ENCODE data around the gene PIK3CB. TPM values are rescaled to one million over a fixed set of nuclear protein-coding genes. Genes with fewer than 3 reads are reported as not detected.
A peak's percentile ranks its signal among the peaks of the same experiment; 100 is the strongest.

PIK3CB gene
- polyA plus RNA-seq, 3 donors = 14.1 to 33.6 (median 20.4) TPM

GRCh38 chr3:138692152-138692551 is 142.6 kb downstream of the PIK3CB start:
- intact Hi-C loops (cut with micrococcal nuclease) = loop anchor here in 1 of 2 donors (10.0 kb wide), 1 partner anchor 97 kb away; the partner anchor contains the start of gene CEP70
- no peak overlapping the region for H2AFZ ChIP-seq (ENCODE audit: insufficient read depth, low read depth, low read length, poor library complexity, severe bottlenecking)
- Mint-ChIP-seq H3K4me1 (peaks cover 9% of the 10 kb centered on the region), H3K9me3 (no peaks in the 10 kb centered on the region), H3K27me3 (ENCODE audit: low read depth in 3 of 3) (no peaks in the 10 kb centered on the region), H3K4me3 (no peak overlapping the region), H3K27ac (no peak overlapping the region), H3K36me3 (peaks cover 57 to 67% of the 10 kb centered on the region in 2 donors)
- no peak overlapping the region for H3K9ac ChIP-seq (ENCODE audit: insufficient read depth, low read length, poor library complexity, severe bottlenecking)
- 0% methylated on average over 2 of the region's 3 CpGs for WGBS (ENCODE audit: insufficient coverage)
- H3K27ac ChIP-seq (ENCODE audit: low read depth in 1 of 2, low read length in 2 of 2) = no peak overlapping the region
- no peak overlapping the region for H3K4me2 ChIP-seq (replicated peaks; ENCODE audit: extremely low read depth, low read length, poor library complexity, severe bottlenecking)
- H3K36me3 ChIP-seq (replicated peaks in 1 of 2; ENCODE audit: control insufficient read depth in 1 of 2, insufficient read depth in 2 of 2, low read length in 2 of 2) = peaks cover 37 to 88% of the 10 kb centered on the region in 2 donors
- no peaks in the 10 kb centered on the region for H3K9me3 ChIP-seq (replicated peaks in 1 of 2; ENCODE audit: control insufficient read depth in 1 of 2, insufficient read depth in 1 of 2, low read length in 2 of 2)
- H3K4me3 ChIP-seq (replicated peaks in 1 of 3; ENCODE audit: low read depth in 2 of 3, low read length in 3 of 3) = no peak overlapping the region
- DNase-seq = no peak
- H3K79me2 ChIP-seq (ENCODE audit: insufficient read depth, low read length) = no peaks in the 10 kb centered on the region
- no peaks in the 10 kb centered on the region for H3K27me3 ChIP-seq (ENCODE audit: control insufficient read depth in 2 of 2, insufficient read depth in 2 of 2, low read length in 2 of 2)
- no peak for TF ChIP-seq CTCF (IDR thresholded peaks at IDR 0.05)
- H4K20me1 ChIP-seq (ENCODE audit: insufficient read depth, low read length) = peaks cover 9% of the 10 kb centered on the region
- no peaks in the 10 kb centered on the region for H3K4me1 ChIP-seq (ENCODE audit: control insufficient read depth in 1 of 2, insufficient read depth in 2 of 2, low read length in 2 of 2)

GRCh38 chr3:138691351-138691750 is 143.4 kb downstream of the PIK3CB start:
- intact Hi-C loops (cut with micrococcal nuclease) = loop anchor here in 1 of 2 donors (10.0 kb wide), 1 partner anchor 97 kb away; the partner anchor contains the start of gene CEP70
- H3K9me3 Mint-ChIP-seq = no peaks in the 10 kb centered on the region
- no peak for TF ChIP-seq CTCF (IDR thresholded peaks at IDR 0.05)
- Histone ChIP-seq H3K36me3 (replicated peaks in 1 of 2; ENCODE audit: control insufficient read depth in 1 of 2, insufficient read depth in 2 of 2, low read length in 2 of 2) (peaks cover 38 to 92% of the 10 kb centered on the region in 2 donors), H4K20me1 (ENCODE audit: insufficient read depth, low read length) (peaks cover 9% of the 10 kb centered on the region), H3K27ac (ENCODE audit: low read depth in 1 of 2, low read length in 2 of 2) (no peak overlapping the region), H3K9ac (ENCODE audit: insufficient read depth, low read length, poor library complexity, severe bottlenecking) (no peak overlapping the region), H3K9me3 (replicated peaks in 1 of 2; ENCODE audit: control insufficient read depth in 1 of 2, insufficient read depth in 1 of 2, low read length in 2 of 2) (no peaks in the 10 kb centered on the region), H3K4me1 (ENCODE audit: control insufficient read depth in 1 of 2, insufficient read depth in 2 of 2, low read length in 2 of 2) (no peaks in the 10 kb centered on the region), H2AFZ (ENCODE audit: insufficient read depth, low read depth, low read length, poor library complexity, severe bottlenecking) (no peak overlapping the region), H3K4me3 (replicated peaks in 1 of 3; ENCODE audit: low read depth in 2 of 3, low read length in 3 of 3) (no peak overlapping the region), H3K4me2 (replicated peaks; ENCODE audit: extremely low read depth, low read length, poor library complexity, severe bottlenecking) (no peak overlapping the region), H3K79me2 (ENCODE audit: insufficient read depth, low read length) (no peaks in the 10 kb centered on the region), H3K27me3 (ENCODE audit: control insufficient read depth in 2 of 2, insufficient read depth in 2 of 2, low read length in 2 of 2) (no peaks in the 10 kb centered on the region)
- no peak overlapping the region for H3K4me3 Mint-ChIP-seq
- no peak for DNase-seq
- peaks cover 12% of the 10 kb centered on the region for H3K4me1 Mint-ChIP-seq
- peak overlapping the region in 1 of 7 donors; percentile 26 for H3K27ac Mint-ChIP-seq
- no peaks in the 10 kb centered on the region for H3K27me3 Mint-ChIP-seq (ENCODE audit: low read depth in 3 of 3)
- no CpG with 5 or more reads among the region's 1 CpG for WGBS (ENCODE audit: insufficient coverage)
- peaks cover 57 to 71% of the 10 kb centered on the region in 2 donors for H3K36me3 Mint-ChIP-seq

Data from CD14-positive monocyte (primary cell).